Activated CD4-positive, alpha-beta T cell treated with anti-CD3 and anti-CD28 coated beads for 24 hours (primary cell): ENCODE results near the gene PTGR2.
"Not testable (repeated sequence)": the region's sequence is repeated elsewhere in the genome, so short reads cannot be mapped to it uniquely, and the experiment has no call there.

Experiments
- DNase-seq, 2 donors: peaks; one replicate each; pipeline ENCODE4 v3.0.0-alpha.2; 2020; ENCODE audit warnings: low read depth in 2 of 2

Gene PTGR2

DNA sequence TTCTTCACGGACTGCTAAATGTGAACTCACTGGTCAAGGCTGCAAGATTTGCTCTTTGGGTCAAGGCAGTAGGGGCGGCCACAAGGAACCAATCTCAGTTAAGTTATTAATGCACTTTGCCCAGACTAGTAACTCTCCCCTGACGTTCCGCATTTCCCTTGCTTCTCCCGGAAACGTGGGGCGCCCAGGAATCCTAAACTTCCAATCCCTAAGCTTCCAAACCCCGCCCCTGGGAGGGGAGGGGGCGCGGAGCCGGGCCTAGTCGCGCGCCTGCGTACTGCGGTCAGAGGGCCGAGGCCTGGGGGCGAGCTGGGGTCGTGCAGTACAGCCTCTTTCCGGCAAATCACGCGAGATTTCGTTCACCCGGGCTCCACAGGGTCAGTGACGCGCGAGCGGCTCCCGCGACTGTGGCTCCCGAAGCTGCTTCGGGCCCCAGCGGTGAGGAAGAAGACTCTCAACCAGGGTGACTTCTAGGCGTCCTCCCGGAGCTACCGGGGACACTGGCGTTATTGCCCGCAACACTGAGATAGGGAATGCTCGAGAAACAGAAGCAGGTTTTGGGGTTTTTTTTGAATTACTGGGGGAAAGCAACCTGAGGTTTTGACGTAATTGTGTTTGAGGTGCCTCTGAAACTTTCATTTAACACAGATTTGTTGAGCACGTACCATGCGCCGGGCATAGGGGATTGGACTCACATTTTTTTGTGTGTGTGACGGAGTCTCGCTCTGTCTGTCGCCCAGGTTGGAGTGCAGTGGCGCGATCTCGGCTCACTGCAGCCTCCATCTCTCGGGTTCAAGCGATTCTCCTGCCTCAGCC lies at the start of gene PTGR2:
Gene PTGR2, plus strand, starts transcription at position 265 of the 816 bp plus-strand sequence. CDS start 7,032 bp downstream, outside the sequence.
- peak; percentile 75 to 79 for DNase-seq

DNA sequence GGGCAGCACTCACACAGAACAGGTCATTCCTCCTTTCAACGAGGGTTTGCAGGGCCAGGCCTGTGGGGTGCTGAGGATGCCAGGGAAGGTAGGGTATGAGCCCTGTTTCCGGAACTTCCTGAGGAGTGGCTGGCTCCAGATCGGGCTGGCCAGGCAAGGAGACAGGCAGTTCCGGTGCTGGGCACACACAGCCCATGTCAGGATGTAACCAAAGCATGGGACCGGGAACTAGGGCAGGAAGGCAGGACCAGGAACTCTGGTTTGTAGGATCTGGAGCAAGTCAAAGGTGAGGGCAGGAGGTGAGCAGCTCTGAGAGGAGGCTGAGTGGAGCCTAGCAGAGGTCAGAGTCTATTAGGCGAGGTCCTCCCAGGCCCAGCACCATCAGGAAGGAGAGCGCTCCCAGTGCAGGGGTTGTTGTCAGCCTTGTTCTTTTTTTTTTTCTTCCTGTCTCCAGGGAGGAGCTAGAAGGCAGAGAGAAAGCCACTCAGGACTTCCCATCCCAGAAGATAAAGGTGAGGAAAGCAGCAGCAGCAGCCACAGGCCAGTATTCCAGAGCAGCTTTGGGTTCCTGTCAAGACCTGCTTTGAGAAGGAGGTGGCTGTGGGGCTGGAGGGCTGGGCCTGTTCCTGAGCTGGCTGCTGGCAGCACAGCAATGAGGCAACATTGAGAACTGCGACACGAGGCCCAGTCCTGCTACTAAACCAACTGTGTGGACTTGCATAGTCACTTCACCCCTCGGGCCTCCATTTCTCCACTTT lies 49.0 kb upstream of the PTGR2 start:
- no peak for DNase-seq

DNA sequence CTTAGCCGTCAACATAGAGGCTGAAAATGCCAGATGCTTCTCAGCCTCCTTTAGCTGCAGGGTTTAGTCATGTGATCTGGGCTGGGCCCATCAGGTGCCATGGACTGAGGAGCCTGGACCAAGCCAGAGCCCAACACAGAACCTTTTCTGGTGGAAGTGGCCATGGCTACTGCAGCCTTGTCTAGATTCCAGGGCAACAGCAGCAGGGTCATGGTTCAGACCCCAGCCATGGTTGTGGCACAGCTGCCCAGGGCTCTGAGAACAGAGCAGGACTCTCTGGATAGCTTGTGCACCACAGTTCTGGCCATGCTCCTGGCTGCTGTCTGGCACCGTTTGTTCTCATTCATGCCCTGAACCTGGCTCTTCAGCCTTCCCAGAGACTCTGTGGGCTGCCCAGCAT lies 47.0 kb upstream of the PTGR2 start:
- no peak for DNase-seq

DNA sequence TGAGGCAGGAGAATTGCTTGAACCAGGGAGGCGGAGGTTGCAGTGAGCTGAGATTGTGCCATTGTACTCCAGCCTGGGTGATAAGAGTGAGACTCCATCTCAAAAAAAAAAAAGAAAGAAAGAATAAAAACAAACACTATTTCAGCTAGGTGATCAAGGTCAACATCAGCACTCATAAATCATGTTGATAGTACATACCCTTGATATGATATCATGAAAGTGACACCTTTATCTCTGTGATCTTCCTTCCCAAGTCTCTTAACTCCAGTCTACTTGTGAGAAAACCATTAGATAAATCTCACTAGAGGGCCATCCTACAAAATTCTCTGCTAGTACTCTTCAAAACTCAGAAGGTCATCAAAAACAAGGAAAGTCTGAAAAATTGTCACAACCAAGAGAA lies 44.2 kb upstream of the PTGR2 start:
- DNase-seq: no peak

DNA sequence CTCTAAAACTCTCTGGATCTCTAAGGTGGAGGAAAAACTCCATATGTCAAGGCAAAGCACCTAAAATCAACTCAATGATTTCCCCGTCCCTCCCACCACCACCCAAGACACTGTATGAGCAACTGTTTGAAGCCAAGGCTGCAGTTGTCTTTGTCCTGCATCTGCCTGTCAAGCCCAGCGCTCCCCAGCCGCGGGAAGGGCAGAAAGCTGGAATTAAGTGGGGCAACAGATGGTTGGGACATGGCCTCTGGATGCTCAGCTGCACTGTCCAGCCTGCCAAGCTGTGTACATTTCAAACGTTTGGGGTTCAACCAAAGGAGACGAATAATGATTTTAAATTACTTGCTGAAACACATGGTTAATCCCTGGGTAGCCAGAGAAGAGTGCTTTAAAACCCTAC lies 42.2 kb upstream of the PTGR2 start:
- DNase-seq: no peak

DNA sequence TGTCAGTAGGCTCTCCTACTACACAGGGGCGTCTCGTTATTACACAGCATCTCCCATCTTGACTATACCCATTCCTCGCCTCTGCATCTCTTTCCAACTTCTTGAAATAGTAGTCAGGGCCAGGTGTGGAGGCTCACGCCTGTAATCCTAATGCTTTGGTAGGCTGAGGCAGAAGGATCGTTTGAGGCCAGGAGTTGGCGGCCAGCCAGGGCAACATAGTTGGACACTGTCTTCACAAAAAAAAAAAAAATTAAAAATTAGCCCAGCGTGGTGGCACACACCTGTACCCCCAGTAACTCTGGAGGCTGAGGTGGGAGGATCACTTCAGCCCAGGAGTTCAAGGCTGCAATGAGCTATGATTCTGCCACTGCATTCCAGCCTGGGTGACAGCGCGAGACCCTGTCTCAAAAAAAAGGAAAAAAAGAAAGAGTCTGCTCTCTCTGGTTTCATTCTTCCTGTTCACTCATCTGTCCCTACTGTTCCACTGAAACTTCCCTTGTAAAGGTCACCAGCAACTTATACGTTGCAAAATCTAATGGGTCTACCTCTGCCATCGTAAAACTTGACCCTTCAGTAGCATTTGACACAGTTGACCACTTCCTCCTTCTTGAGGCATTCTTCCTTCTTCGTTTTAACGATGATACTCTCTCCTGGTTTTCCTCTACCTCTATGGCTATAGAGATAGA lies 41.0 kb upstream of the PTGR2 start:
- DNase-seq: no peak

DNA sequence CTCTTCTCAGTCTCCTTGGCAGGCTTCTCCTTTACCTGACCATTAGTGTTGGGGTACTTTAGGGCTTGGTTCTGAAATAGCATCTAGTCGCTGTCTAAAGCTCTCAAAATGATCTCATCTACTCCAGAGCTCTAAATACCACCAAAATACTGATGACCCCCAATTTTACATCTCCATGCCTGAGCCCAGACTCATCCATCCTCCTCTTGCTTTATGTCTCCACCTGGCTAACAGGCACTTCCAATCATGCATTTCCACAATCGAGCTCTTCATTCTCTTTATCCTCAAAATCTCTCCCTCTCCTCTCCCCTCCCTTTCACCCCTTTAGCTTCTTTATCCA lies 40.5 kb upstream of the PTGR2 start:
- DNase-seq: no peak

DNA sequence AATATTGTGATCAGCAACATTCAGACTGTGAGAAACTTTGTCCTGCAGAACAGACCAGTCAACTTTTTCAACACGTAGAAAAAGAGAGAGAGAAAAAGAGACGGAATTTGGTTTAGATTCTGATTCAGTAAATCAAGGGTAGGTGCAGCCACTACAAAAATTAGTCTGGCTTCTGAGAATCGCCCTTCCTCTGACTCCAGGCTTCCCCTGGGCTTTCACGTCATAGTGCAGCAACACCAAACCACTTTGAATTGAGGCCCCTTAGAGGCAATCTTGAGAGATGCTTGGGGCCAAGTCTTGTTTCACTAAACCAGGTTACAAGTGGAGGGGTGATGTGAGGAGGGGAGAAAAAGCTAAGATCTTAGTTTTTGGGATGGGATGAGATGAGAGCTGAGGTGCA lies 37.5 kb upstream of the PTGR2 start:
- DNase-seq: no peak

DNA sequence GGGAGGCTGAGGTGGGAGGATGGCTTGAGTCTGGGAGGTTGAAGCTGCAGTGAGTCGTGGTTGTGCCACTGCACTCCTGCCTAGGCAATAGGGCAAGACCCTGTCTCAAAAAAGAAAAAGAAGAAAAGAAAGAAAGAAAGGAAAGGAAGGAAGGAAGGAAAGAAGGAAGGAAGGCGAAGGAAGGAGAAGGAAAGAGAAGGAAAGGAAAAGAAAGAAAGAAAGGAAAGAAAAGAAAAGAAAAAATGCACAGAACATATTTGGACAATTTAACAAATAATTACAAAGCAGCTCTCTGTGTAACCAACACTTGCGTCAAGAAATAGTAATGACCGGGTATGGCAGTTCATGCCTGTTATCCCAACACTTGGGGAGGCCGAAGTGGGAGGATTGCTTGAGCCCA lies 35.8 kb upstream of the PTGR2 start:
- DNase-seq: no peak

DNA sequence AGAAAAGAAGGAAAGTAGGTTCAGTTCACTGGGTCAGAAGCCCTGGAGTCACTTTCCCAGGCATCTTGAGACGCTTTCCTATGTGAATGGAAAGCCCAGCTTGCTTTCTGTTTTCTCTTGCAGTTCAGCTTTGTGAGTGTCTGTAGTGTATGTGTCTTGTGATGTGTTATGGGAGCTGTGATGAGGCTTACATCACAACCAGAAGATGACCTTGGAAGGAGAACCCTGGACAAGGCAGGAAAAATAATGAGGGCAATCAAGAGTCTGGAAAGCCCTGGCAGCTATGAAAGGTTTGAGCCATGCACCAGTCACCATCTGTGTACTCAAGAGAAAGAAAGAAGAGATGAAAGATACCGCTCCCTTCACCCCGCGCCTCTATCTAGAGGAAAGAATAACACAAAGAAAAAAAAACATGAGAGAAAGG lies 35.2 kb upstream of the PTGR2 start:
- no peak for DNase-seq

DNA sequence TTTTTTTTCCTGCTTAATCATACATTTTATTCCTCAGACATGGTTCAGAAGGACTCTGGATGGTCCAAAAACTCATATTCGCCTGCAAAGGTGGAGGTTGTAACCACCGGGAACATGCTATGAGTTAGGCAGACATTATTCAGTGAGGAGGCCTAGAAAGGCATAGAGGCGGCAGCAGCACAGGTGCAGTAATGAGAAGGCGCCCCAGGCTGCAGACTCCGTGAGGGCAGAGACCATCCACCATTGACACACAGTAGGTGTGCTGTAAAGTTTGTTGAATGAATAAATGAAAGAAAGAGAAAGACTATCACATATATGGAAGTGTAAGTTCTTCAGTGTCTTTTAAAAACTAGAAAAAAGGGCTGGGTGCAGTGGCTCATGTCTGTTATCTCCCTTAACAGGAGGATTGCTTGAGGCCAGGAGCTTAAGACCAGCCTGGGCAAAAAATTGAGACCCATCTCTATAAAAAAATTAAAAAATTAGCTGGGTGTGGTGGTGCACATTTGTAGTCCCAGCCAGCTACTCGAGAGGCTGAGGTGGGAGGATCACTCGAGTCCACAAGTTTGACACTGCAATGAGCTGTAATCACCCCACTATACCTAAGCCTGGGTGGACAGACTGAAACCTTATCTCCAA lies 34.5 kb upstream of the PTGR2 start:
- no peak for DNase-seq

DNA sequence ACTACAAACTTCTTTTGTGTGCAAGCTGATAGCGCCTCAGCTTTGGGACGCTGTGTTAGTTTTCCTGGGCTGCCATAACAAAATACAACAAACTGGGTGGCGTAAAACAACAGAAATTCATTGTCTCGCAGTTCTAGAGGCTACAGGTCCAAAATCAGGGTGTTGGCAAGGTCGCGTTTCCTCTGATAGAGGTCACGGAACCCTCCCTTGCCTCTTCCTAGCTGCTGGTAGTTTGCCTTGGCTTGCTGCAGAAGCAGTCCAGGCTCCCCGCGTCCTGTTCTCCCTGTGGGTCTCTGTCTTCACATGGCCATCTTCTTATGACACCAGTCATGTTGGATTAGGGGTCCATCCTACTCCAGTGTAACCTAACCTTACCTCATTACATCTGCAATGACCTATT lies 32.8 kb upstream of the PTGR2 start:
- DNase-seq: no peak

DNA sequence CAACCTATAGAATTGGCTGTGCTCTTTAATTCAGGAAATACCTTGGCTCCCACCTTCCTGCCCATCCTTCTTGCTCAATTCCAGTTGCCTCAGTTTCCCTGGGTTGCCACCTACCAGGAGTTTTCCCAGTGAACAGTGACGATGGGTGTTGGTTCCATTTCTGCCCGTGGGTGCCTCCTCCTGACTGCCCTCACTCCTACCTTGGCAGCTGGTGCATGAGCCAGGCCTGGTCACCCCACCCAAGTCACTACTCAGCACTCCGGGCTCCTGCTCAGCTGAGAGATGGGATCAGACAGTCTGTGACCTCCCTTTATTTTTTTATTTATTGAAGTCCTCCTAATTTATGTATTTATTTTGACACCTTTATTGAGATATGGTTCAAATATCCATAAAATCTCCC lies 31.0 kb upstream of the PTGR2 start:
- no peak for DNase-seq

DNA sequence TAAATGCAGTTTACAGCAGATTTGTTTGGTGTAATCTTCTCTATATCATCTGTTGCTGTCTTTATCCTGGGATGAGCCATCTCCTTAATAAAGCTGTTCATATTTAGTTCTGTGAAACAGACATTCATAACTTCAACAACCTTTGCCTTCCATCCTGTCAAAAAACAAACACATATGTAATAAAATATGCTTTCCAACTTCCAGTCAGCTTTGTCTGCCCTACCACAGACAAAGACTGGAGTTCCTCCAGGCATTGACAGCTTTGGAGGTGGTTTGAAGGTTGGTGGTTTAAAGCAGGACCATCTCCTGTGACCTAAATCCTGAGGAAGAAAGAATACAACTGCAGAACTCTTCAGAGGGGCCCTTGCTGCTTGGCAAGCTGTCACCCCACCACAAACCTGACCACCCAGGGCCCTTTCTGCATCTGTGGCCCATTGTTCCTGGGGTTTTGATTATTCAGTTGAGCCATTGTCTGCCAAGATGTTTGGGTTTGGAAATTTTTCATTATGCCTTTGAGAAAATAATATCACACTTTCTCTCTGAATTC lies 28.2 kb upstream of the PTGR2 start:
- DNase-seq: no peak

DNA sequence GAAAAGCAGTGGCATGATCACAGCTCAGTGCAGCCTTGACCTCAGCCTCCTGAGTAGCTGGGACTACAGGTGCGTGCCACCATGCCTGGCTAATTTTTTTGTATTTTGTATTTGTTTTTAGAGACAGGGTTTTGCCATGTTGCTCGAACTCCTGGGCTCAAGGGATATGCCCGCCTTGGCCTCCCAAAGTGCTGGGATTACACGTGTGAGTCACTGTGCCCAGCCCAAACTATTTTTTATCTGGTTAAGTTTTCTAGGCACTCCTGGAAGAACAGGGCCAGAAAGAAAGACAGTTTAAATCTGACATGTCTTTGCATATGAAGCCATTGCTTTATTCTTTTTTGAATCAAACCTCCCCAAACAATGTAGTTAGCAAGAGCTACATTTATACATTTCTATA lies 27.5 kb upstream of the PTGR2 start:
- no peak for DNase-seq

DNA sequence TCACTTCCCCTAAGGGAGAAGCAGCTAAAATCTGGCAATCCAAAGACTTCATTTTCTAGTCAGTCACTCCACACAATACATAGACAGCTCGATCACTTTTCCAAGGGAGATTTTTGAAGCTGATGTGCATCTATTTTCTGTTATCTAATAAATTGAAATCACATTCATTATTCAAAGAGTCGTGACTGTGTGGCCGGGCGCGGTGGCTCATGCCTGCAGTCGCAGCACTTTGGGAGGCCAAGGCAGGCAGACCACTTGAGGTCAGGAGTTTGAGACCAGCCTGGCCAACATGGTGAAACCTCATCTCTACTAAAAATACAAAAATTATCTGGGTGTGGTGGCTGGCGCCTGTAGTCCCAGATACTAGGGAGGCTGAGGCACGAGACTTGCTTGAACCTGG lies 27.1 kb upstream of the PTGR2 start:
- no peak for DNase-seq

DNA sequence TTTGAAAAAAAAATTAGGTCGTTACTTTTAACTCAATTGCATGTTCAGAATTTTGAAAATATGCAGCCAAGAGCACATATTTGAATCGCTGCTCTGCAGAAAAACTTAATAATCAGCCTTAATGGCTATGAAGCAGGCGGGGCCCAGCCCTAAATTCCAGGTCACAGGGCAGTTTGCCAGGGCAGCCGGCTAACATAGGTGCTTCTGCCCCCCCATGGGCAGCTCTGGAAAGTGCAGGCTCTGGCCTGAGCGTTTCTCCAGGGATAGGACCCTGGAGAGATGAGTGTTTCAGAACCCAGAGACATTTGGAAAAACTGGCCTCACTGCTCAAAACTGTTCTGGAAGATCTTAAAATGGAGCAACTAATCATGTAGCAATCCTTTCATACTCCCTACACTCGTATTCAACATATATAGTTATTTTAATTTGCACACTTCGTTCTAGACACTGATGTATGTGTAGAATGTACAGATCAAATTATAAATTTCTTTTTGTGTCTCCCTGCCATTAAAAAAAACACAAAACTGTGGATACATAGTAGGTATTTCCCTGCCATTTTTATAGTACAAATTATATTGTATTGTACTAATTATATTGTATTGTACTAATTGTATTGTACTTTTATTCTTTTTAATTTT lies 26.0 kb upstream of the PTGR2 start:
- peak; percentile 75 to 79 for DNase-seq

DNA sequence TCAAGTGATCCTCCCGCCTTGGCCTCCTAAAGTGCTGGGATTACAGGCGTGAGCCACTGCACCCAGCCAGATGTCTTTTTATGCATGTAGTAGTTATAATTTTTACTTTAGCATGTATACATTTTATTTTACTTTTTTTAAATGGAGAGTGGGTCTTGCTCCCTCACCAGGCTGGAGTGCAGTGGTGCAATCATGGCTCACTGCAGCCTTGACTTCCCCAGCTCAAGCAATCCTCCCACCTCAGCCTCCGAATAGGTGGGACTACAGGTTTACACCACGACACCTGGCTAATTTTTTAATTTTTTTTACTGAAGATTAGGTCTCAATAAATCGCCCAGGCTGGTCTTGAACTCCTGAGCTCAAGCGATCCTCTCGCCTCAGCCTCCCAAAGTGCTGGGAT lies 24.4 kb upstream of the PTGR2 start:
- DNase-seq: not testable (repeated sequence)

DNA sequence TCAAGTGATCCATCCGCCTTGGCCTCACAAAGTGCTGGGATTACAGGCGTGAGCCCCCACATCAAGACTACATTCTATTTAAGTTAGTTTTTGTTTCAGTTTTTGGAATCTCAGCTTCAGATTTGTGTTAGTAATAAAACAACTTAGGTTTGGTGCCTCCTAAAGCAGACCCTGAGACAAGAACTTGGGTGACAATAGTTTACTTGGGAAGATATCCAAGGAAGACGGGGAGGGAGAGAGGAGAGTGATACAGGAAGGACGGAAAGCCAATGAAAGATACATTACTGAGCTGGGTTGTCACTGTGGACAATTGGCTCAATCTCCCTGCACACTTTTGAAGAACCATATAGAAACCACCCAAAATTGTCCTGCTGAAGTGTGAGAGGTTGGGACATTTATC lies 22.6 kb upstream of the PTGR2 start:
- no peak for DNase-seq

DNA sequence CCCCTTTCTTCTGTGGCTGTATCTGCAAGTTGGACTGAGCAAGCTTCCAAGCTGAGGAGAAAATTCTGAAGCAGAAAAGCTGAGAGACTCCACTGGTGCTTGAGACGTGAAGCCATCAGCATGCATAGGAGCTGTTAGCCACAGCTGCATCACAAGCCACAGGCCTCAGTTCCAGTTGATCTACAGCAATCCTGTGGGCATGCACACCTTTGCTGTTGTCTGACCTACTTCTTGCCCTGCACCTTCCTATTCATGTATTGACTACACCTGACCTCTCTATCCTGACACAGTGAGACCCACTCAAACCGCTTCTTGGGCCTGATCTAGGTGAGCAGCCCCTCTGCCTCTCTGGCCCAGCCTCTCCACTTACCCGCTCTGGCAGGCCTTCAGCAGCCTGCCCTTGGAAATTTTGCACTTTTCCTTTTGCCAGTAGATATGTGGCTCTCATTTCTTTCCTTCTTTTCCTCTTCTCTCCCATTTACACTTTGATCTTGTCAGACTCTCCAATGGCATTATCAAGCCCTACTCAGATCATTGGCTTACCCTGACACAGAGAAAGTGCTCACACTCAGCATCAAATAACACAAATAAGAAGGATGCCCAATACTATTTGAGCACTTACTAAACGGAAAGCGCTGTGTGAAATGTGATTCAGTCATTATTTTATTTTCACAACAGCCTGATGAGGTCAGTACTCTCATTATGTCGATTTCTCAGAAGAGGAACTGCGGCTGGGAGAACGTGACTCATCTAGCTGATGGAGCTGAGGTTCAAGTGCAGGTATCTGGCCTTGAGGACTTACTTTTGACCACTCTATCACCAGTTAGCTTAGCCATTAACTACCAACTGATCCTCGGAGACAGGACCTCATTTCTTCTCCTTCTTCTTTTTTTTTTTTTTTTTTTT lies 21.9 kb upstream of the PTGR2 start:
- DNase-seq: peak in 1 of 2 donors; percentile 15
